Eye (tissue), 1 donor: ENCODE results near the gene TFDP1.

ENCODE experiments used
- DNase-seq: peaks from one replicate; pipeline ENCODE4 v3.0.0-alpha.2; 2015

Gene TFDP1

GRCh38 chr13:113653264-113654174 lies 69.0 kb downstream of the TFDP1 start:
- DNase-seq, result no peak

GRCh38 chr13:113654175-113654560 lies 69.6 kb downstream of the TFDP1 start:
- DNase-seq, result no peak

- no peak for DNase-seq
These were observed 70.2 kb downstream of the TFDP1 start for GRCh38 chr13:113654591-113655345.

GRCh38 chr13:113655346-113656002 lies 70.9 kb downstream of the TFDP1 start:
- peak; percentile 48 for DNase-seq

- no peak for DNase-seq
These were observed 71.5 kb downstream of the TFDP1 start for GRCh38 chr13:113656003-113656588.

GRCh38 chr13:113656831-113657671 lies 72.5 kb downstream of the TFDP1 start:
- no peak for DNase-seq

- no peak for DNase-seq
These were observed 73.5 kb downstream of the TFDP1 start, which contains the start of gene ATP4B for GRCh38 chr13:113657851-113658741. TSS of gene ATP4B (minus strand) at chr13:113658198. CDS start at chr13:113658144, 54 bp downstream.

- no peak for DNase-seq
These were observed 74.3 kb downstream of the TFDP1 start for GRCh38 chr13:113658836-113659235.

GRCh38 chr13:113659337-113659736 lies 74.8 kb downstream of the TFDP1 start:
- DNase-seq, result no peak

GRCh38 chr13:113660066-113660465 lies 75.5 kb downstream of the TFDP1 start:
- DNase-seq, result no peak

- no peak for DNase-seq
These were observed 77.0 kb downstream of the TFDP1 start for GRCh38 chr13:113661509-113661908.

GRCh38 chr13:113663934-113664333 lies 79.4 kb downstream of the TFDP1 start:
- DNase-seq, result no peak

- DNase-seq, result no peak
These were observed 80.4 kb downstream of the TFDP1 start for GRCh38 chr13:113664751-113665596.

GRCh38 chr13:113665597-113666328 lies 81.2 kb downstream of the TFDP1 start:
- peak; percentile 42 for DNase-seq

GRCh38 chr13:113666329-113666670 lies 81.7 kb downstream of the TFDP1 start:
- DNase-seq, result no peak

- DNase-seq, result no peak
These were observed 82.6 kb downstream of the TFDP1 start, which contains the start of gene GRK1 for GRCh38 chr13:113666951-113667701. TSS of gene GRK1 (plus strand) at chr13:113667219. CDS start at chr13:113667387, 168 bp downstream.

- no peak for DNase-seq
These were observed 83.4 kb downstream of the TFDP1 start for GRCh38 chr13:113667771-113668490.
